Prostate gland (tissue), 2 donors: ENCODE data around the gene DIP2B. TPM values are rescaled to one million over a fixed set of nuclear protein-coding genes. Genes with fewer than 3 reads are reported as not detected.

Experiments
- DNase-seq: peaks from one replicate; pipeline ENCODE4 v3.0.0-alpha.2; 2019; ENCODE audit warnings: low spot score
- H3K27ac ChIP-seq, 2 donors: fragments of 200-600 bp; sonication (generic); 2 replicates each; pipeline ENCODE4 v1.5.1; 2017 to 2019
- H3K27me3 ChIP-seq: fragments of 200-600 bp; sonication (generic); replicated peaks from 2 replicates; pipeline ENCODE4 v1.5.1; 2019; ENCODE audit not compliant: insufficient read depth
- H3K36me3 ChIP-seq, 2 donors: fragments of 200-600 bp; sonication (generic); 1 replicate in 1 of 2; 2 replicates in 1 of 2; pipeline versions ENCODE4 v1.5.1 to v1.8.1; 2017 to 2019
- H3K4me1 ChIP-seq: fragments of 200-600 bp; sonication (generic); replicated peaks from 2 replicates; pipeline ENCODE4 v1.5.1; 2019
- H3K4me3 ChIP-seq, 2 donors: fragments of 200-600 bp; sonication (generic); 2 replicates each; pipeline ENCODE4 v1.5.1; 2017 to 2019
- H3K9me3 ChIP-seq: fragments of 200-600 bp; sonication (generic); 2 replicates; pipeline ENCODE4 v1.5.1; 2017
- POLR2A ChIP-seq: fragments of 450-650 bp; IDR thresholded peaks from one replicate; pipeline ENCODE4 v1.6.1; 2016; ENCODE audit warnings: antibody characterized with exemption, mild to moderate bottlenecking
- POLR2AphosphoS5 ChIP-seq: sonication (generic); formaldehyde crosslinking; IDR thresholded peaks from one replicate; pipeline ENCODE4 v1.6.1; 2017; ENCODE audit warnings: antibody characterized with exemption
- WGBS: methylation state at CpG from one replicate; pipeline ENCODE4 v1.1.5; 2018; 5-methylcytosine and 5-hydroxymethylcytosine counted together
- intact Hi-C: fragments of 100-400 bp; cut with DNase I; formaldehyde crosslinking; loops from one replicate; pipeline ENCODE4 v1.14.2; 2022
- total RNA-seq, 2 donors: library from RNA; depleted of rRNA; stranded (reverse); fragments of >200 nt; gene quantifications; one replicate each; pipeline ENCODE4 v1.1.0, GENCODE V29; 2016
- TF ChIP-seq, protein P1 (sequence below), 4 experiments: fragments of 200-600 bp in 2 of 4; fragments of 450-650 bp in 2 of 4; sonication (generic) in 2 of 4; IDR thresholded peaks; 1 replicate in 3 of 4; 2 replicates in 1 of 4; pipeline ENCODE4 v1.5.1; 2016 to 2019; ENCODE audit warnings: antibody characterized with exemption in 4 of 4, mild to moderate bottlenecking in 2 of 4, moderate library complexity in 2 of 4

Gene DIP2B
- total RNA-seq, 2 donors from 2014 or later = 23.2 to 56.3 TPM

DNA sequence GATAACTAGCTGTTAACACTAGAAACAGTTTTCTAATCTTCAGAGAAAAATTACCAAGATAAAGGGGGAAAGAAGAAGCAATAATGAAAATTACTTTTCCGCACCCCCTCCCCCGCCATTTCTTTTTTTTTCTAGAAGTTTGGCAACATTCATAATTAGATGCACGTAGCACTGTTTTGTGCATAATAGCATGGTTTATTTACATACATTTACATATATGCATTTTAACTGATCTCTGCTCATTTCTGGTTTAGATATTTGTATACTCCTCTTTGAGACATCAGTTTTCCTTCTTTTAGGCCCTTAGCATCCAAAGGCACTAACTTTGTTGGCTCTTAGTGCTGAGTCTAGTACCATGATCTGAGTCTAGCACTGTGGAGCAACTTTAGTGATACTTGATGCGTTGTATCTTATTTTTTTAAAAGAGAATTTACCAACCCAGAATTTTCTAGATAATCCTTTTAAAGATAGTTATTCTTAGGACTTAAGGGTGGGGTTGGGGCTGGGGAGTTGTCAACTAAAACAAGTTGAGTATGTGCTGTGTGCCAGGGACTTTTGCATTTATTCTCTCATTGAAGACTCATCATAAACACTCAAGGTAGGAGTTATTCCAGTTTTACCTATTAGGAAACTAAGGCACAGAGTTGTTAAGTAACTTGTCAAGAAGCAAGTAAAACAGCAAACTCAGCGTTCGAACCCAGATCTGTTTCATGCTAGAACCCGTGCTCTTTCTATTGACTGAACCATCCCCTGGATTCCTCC, 110.5 kb downstream of the DIP2B start:
- Histone ChIP-seq H3K27ac (no peak overlapping the region), H3K36me3 (no peaks in the 10 kb centered on the region), H3K4me1 (no peaks in the 10 kb centered on the region), H3K27me3 (no peaks in the 10 kb centered on the region), H3K4me3 (no peak overlapping the region), H3K9me3 (no peaks in the 10 kb centered on the region)
- TF ChIP-seq POLR2AphosphoS5 (no peak), POLR2A (no peak)
- TF ChIP-seq, protein P1, sequence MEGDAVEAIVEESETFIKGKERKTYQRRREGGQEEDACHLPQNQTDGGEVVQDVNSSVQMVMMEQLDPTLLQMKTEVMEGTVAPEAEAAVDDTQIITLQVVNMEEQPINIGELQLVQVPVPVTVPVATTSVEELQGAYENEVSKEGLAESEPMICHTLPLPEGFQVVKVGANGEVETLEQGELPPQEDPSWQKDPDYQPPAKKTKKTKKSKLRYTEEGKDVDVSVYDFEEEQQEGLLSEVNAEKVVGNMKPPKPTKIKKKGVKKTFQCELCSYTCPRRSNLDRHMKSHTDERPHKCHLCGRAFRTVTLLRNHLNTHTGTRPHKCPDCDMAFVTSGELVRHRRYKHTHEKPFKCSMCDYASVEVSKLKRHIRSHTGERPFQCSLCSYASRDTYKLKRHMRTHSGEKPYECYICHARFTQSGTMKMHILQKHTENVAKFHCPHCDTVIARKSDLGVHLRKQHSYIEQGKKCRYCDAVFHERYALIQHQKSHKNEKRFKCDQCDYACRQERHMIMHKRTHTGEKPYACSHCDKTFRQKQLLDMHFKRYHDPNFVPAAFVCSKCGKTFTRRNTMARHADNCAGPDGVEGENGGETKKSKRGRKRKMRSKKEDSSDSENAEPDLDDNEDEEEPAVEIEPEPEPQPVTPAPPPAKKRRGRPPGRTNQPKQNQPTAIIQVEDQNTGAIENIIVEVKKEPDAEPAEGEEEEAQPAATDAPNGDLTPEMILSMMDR (IDR thresholded peaks at IDR 0.05) = no peak
- intact Hi-C loops = no loop called here
- DNase-seq = no peak
- 84% methylated on average over 7 of the region's 7 CpGs for WGBS

DNA sequence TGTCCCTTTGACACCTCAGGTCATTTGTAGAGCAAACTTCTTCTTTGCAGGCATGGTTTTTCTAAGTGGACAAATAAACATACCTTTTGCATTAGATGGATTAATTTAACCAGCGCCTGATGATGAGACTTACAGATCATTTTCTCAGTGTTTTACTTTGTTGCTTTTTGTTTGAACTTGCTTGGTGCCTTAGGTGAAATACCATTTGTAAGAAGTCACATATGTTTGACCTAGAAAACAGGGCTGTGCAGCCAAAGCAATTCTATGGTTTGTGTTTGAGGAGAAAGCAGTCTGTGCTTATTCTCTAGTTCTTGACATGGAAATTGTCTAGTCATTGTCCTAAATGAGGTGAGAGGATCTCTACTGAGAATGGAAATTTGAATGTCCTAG, 111.1 kb downstream of the DIP2B start:
- Histone ChIP-seq H3K4me1 (no peaks in the 10 kb centered on the region), H3K9me3 (no peaks in the 10 kb centered on the region), H3K27ac (no peak overlapping the region), H3K36me3 (no peaks in the 10 kb centered on the region), H3K27me3 (no peaks in the 10 kb centered on the region), H3K4me3 (no peak overlapping the region)
- no peak for DNase-seq
- WGBS = 52% methylated on average over 1 of the region's 1 CpG
- TF ChIP-seq POLR2A = no peak
- TF ChIP-seq POLR2AphosphoS5 = no peak
- TF ChIP-seq, protein P1 (IDR thresholded peaks at IDR 0.05) = no peak
- intact Hi-C loops = no loop called here

DNA sequence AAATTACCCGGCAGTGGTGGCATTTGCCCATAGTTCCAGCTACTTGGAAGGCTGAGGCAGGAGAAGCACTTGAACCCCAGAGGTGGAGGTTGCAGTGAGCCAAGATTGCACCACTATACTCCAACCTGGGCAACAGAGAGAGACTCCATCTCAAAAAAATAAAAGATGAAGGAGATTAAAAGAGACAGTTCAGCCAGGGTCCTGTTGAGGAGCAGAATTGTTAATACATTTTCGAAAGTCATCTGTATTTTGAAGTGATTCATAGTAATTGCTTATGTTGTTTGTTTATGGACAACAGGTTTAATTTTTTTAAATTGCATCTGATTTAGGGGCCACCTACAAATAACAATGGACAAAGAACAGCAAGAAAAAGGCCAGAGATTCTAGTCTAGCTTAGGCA, 112.9 kb downstream of the DIP2B start:
- no peak for TF ChIP-seq POLR2A
- no peak for TF ChIP-seq POLR2AphosphoS5
- TF ChIP-seq, protein P1 (IDR thresholded peaks at IDR 0.05) = no peak
- Histone ChIP-seq H3K9me3 (no peaks in the 10 kb centered on the region), H3K36me3 (no peaks in the 10 kb centered on the region), H3K27ac (no peak overlapping the region), H3K4me3 (no peak overlapping the region), H3K27me3 (no peaks in the 10 kb centered on the region), H3K4me1 (no peaks in the 10 kb centered on the region)
- intact Hi-C loops = no loop called here
- DNase-seq = no peak
- 47% methylated on average over 2 of the region's 2 CpGs for WGBS

DNA sequence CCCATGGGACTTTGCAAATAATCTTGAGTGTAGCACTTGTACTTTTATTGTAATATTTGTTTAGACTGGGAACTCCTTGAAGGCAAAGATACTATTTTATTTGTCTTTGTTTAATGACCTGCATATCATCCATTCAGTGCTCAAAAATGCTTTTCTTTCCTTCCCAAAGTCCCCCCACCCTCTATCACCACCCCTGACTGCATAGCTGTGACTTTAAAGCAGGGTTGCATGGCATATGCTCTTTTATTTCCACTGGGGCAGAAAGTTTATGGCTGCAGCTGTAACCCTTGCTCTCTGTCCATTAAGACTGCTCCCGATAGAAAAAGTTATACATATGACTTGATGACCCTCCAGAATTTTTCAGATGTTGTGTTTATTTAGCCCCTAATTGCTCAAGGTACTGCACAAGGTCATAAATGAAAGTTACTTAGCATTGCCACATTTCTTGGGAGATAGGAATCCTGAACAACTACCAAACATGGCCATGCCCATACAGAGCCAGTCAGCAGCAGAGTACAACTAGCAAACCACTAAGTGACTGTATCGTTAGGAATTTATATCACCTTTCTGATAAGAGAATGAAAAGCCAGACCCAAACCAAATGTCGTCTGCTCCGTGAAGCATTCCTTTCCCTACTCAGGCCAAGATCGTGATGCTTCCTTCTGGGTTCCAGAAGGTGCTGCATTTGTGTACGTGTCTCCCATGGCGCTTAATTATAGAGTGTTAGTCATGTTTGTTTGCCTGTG, 114.3 kb downstream of the DIP2B start:
- Histone ChIP-seq H3K27ac (no peak overlapping the region), H3K36me3 (no peaks in the 10 kb centered on the region), H3K4me1 (no peaks in the 10 kb centered on the region), H3K9me3 (no peaks in the 10 kb centered on the region), H3K27me3 (no peaks in the 10 kb centered on the region), H3K4me3 (no peak overlapping the region)
- intact Hi-C loops = no loop called here
- 48% methylated on average over 7 of the region's 7 CpGs for WGBS
- DNase-seq = no peak
- TF ChIP-seq POLR2AphosphoS5 = peak; percentile 28
- TF ChIP-seq, protein P1 (IDR thresholded peaks at IDR 0.05) = no peak
- no peak for TF ChIP-seq POLR2A

DNA sequence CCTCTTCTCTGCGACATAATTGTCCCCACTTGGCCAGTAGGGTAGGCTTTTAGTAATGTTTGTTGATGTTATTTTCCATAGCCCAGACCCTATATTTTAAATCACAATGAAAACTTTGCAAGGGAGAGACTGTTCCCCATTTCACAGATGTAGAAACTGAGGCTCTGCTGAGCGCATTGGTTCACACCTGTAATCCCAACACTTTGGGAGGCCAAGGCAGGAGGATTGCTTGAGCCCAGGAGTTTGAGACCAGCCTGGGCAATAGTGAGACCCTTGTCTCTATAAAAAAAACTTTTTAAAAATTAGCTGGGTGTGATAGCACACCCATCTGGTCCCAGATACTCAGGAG, 114.8 kb downstream of the DIP2B start:
- H3K27ac ChIP-seq = no peak overlapping the region
- H3K36me3 ChIP-seq = no peaks in the 10 kb centered on the region
- no peak overlapping the region for H3K4me3 ChIP-seq
- DNase-seq = no peak
- H3K27me3 ChIP-seq = no peaks in the 10 kb centered on the region
- no peaks in the 10 kb centered on the region for H3K9me3 ChIP-seq
- intact Hi-C loops = no loop called here
- WGBS = 83% methylated on average over 2 of the region's 2 CpGs
- TF ChIP-seq, protein P1 (IDR thresholded peaks at IDR 0.05) = no peak
- TF ChIP-seq POLR2AphosphoS5 = no peak
- no peak for TF ChIP-seq POLR2A
- no peaks in the 10 kb centered on the region for H3K4me1 ChIP-seq
